ENCODE measurements around the gene ROR1. TPM values are rescaled to one million over a fixed set of nuclear protein-coding genes. Genes with fewer than 3 reads are reported as not detected.

ROR1 gene
- total RNA-seq, 1 experiment from 2014 or later = 56.3 TPM

DNA sequence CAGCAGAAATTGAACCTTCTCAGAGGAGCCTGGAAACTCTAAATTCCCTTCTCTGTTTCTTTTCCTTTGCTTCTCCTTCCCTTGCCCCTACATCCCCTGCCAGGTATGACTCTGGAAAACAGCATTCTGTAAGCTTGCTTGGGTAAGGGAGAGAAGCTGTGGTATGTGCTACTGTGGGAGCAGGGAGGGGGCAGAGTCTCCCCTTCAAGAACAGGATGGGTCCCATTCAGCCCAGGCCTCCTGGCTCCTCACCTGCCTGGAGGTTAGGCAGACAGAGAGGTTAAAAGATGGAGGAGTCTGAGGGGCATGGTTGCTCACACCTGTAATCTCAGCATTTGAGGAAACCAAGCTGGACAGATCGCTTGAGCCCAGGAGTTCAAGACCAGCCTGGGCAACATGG is 389.0 kb downstream of the ROR1 start (continued):
- TF ChIP-seq, protein P1, sequence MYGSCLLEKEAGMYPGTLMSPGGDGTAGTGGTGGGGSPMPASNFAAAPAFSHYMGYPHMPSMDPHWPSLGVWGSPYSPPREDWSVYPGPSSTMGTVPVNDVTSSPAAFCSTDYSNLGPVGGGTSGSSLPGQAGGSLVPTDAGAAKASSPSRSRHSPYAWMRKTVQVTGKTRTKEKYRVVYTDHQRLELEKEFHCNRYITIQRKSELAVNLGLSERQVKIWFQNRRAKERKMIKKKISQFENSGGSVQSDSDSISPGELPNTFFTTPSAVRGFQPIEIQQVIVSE (CRISPR knock-in tag; IDR thresholded peaks at IDR 0.05; ENCODE audit: borderline replicate concordance) = no peak
- TF ChIP-seq, protein P2, sequence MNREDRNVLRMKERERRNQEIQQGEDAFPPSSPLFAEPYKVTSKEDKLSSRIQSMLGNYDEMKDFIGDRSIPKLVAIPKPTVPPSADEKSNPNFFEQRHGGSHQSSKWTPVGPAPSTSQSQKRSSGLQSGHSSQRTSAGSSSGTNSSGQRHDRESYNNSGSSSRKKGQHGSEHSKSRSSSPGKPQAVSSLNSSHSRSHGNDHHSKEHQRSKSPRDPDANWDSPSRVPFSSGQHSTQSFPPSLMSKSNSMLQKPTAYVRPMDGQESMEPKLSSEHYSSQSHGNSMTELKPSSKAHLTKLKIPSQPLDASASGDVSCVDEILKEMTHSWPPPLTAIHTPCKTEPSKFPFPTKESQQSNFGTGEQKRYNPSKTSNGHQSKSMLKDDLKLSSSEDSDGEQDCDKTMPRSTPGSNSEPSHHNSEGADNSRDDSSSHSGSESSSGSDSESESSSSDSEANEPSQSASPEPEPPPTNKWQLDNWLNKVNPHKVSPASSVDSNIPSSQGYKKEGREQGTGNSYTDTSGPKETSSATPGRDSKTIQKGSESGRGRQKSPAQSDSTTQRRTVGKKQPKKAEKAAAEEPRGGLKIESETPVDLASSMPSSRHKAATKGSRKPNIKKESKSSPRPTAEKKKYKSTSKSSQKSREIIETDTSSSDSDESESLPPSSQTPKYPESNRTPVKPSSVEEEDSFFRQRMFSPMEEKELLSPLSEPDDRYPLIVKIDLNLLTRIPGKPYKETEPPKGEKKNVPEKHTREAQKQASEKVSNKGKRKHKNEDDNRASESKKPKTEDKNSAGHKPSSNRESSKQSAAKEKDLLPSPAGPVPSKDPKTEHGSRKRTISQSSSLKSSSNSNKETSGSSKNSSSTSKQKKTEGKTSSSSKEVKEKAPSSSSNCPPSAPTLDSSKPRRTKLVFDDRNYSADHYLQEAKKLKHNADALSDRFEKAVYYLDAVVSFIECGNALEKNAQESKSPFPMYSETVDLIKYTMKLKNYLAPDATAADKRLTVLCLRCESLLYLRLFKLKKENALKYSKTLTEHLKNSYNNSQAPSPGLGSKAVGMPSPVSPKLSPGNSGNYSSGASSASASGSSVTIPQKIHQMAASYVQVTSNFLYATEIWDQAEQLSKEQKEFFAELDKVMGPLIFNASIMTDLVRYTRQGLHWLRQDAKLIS (CRISPR knock-in tag; IDR thresholded peaks at IDR 0.05; ENCODE audit: borderline replicate concordance) = no peak

DNA sequence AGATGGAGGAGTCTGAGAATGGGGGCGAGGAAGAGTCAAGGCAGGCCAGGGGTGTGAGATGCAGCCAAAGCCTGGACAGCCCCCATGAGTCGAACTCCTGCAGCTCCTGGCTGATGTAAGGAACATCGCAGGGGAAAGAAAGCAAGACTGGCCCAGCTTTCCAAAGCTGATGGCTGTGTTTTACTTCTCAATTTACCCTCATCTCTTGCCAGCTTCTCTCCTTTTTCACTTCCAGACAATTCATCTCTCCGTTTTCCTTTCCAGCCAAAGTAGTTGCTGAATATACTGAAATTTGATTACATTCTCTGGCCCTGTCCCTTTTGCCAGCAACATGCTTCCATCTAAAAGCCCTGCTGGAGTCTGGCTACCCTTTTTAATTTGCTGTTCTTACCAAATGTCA is 389.6 kb downstream of the ROR1 start:
- peaks cover 48% of the 10 kb centered on the region for H3K36me3 Mint-ChIP-seq

DNA sequence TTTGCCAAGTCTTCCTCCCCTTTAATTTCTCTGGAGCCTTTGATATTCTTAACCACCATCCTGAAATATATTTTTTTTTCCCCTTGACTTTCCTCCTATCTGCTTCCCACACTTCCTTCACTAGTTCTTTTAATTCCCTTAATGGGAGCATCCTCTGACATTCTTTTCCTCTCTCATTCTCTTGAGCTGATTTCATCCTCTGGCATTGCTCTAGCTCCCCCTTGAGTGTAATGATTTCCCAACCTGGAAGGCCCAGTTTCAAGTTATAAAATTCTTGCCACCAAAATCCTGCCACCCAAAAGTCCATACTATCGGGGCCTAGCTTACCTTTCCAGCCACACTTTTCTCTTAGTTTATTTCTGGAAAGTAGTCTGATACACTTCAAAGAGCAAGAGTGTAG is 390.2 kb downstream of the ROR1 start:
- CTCF ChIA-PET = interaction anchor here (0.6 to 2.5 kb wide), 26 partner anchors 9 to 502 kb away, joined by 3 to 29 read pairs (median 4); no protein-coding TSS in a partner anchor
- Mint-ChIP-seq H3K36me3 (peaks cover 48% of the 10 kb centered on the region), H3K4me1 (no peaks in the 10 kb centered on the region), H3K27me3 (ENCODE audit: low read depth) (no peaks in the 10 kb centered on the region), H3K27ac (0 out of 2 replicates have a peak overlapping the region, but pooled peaks have one; percentile 1), H3K4me3 (no peak overlapping the region), H3K9me3 (peaks cover 18% of the 10 kb centered on the region)
- TF ChIP-seq KAT7 (CRISPR knock-in tag; IDR thresholded peaks at IDR 0.05; ENCODE audit: borderline replicate concordance) (no peak), MYBL2 (CRISPR knock-in tag; IDR thresholded peaks at IDR 0.05) (no peak)
- no peak for DNase-seq (ENCODE audit: low spot score)
- peak; percentile 75 for ATAC-seq
- POLR2A ChIA-PET = interaction anchor here (1.1 kb wide), 1 partner anchor 316 kb away, joined by 3 read pairs; no protein-coding TSS in a partner anchor

More for the DNA sequence above, 389.6 kb downstream of the ROR1 start:
- peak overlapping the region; percentile 1 for H3K27ac Mint-ChIP-seq
- ChIA-PET POLR2A (interaction anchor here (1.1 kb wide), 1 partner anchor 315 kb away, joined by 3 read pairs; no protein-coding TSS in a partner anchor), CTCF (interaction anchor here (0.6 to 2.5 kb wide), 26 partner anchors 8 to 501 kb away, joined by 3 to 29 read pairs (median 4); no protein-coding TSS in a partner anchor)
- H3K4me1 Mint-ChIP-seq = no peaks in the 10 kb centered on the region
- peaks cover 14% of the 10 kb centered on the region for H3K9me3 Mint-ChIP-seq
- ATAC-seq (no peak), DNase-seq (ENCODE audit: low spot score) (no peak)
- no peak overlapping the region for H3K4me3 Mint-ChIP-seq
- no peak for TF ChIP-seq TEAD1 (CRISPR knock-in tag; IDR thresholded peaks at IDR 0.05)
- no peaks in the 10 kb centered on the region for H3K27me3 Mint-ChIP-seq (ENCODE audit: low read depth)

DNA sequence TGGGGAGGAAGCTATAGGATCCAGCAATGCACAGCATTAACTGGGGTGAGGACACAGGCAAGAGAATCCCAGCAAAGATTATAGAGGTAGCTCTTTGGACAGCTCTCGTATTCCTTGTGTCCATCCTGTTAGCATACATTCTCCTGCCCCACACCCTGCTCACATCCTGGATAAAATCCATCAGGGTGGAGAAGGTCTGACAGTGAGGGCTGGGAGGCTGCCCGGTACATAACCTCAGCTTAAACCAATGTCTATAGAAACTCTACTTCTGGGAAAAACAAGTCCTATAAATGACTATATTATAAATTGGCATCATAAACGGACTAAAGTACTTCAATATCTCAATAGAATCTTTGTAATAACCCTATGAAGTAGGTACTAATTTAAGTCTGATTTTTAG is 392.8 kb downstream of the ROR1 start:
- POLR2A ChIA-PET = interaction anchor here (0.6 kb wide), 1 partner anchor 18 kb away, joined by 5 read pairs; no protein-coding TSS in a partner anchor
- H3K27me3 Mint-ChIP-seq (ENCODE audit: low read depth) = no peaks in the 10 kb centered on the region
- H3K4me1 Mint-ChIP-seq = peaks cover 16% of the 10 kb centered on the region
- H3K27ac Mint-ChIP-seq = no peak overlapping the region
- H3K9me3 Mint-ChIP-seq = peaks cover 39% of the 10 kb centered on the region
- CTCF ChIA-PET = no interaction called here
- H3K4me3 Mint-ChIP-seq = no peak overlapping the region
- no peak for ATAC-seq
- DNase-seq (ENCODE audit: low spot score) = no peak
- H3K36me3 Mint-ChIP-seq = peaks cover 52% of the 10 kb centered on the region
- TF ChIP-seq ZNF263 (CRISPR knock-in tag; IDR thresholded peaks at IDR 0.05; ENCODE audit: low read depth) = no peak
- TF ChIP-seq ZNF317 (CRISPR knock-in tag; IDR thresholded peaks at IDR 0.05; ENCODE audit: borderline replicate concordance, low read depth) = no peak
- no peak for TF ChIP-seq KAT7 (CRISPR knock-in tag; IDR thresholded peaks at IDR 0.05; ENCODE audit: borderline replicate concordance)
- TF ChIP-seq, protein P3, sequence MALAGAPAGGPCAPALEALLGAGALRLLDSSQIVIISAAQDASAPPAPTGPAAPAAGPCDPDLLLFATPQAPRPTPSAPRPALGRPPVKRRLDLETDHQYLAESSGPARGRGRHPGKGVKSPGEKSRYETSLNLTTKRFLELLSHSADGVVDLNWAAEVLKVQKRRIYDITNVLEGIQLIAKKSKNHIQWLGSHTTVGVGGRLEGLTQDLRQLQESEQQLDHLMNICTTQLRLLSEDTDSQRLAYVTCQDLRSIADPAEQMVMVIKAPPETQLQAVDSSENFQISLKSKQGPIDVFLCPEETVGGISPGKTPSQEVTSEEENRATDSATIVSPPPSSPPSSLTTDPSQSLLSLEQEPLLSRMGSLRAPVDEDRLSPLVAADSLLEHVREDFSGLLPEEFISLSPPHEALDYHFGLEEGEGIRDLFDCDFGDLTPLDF (CRISPR knock-in tag; IDR thresholded peaks at IDR 0.05) = no peak
- TF ChIP-seq, protein P4, sequence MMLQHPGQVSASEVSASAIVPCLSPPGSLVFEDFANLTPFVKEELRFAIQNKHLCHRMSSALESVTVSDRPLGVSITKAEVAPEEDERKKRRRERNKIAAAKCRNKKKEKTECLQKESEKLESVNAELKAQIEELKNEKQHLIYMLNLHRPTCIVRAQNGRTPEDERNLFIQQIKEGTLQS (CRISPR knock-in tag; conservative IDR thresholded peaks at IDR 0.05) = no peak
- TF ChIP-seq, protein P5, sequence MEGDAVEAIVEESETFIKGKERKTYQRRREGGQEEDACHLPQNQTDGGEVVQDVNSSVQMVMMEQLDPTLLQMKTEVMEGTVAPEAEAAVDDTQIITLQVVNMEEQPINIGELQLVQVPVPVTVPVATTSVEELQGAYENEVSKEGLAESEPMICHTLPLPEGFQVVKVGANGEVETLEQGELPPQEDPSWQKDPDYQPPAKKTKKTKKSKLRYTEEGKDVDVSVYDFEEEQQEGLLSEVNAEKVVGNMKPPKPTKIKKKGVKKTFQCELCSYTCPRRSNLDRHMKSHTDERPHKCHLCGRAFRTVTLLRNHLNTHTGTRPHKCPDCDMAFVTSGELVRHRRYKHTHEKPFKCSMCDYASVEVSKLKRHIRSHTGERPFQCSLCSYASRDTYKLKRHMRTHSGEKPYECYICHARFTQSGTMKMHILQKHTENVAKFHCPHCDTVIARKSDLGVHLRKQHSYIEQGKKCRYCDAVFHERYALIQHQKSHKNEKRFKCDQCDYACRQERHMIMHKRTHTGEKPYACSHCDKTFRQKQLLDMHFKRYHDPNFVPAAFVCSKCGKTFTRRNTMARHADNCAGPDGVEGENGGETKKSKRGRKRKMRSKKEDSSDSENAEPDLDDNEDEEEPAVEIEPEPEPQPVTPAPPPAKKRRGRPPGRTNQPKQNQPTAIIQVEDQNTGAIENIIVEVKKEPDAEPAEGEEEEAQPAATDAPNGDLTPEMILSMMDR (IDR thresholded peaks at IDR 0.05) = no peak
- TF ChIP-seq, protein P1 (CRISPR knock-in tag; IDR thresholded peaks at IDR 0.05; ENCODE audit: borderline replicate concordance) = no peak
- TF ChIP-seq NFATC4 (CRISPR knock-in tag; IDR thresholded peaks at IDR 0.05) = no peak
- no peak for TF ChIP-seq ZNF121 (CRISPR knock-in tag; IDR thresholded peaks at IDR 0.05)
- TF ChIP-seq, protein P6, sequence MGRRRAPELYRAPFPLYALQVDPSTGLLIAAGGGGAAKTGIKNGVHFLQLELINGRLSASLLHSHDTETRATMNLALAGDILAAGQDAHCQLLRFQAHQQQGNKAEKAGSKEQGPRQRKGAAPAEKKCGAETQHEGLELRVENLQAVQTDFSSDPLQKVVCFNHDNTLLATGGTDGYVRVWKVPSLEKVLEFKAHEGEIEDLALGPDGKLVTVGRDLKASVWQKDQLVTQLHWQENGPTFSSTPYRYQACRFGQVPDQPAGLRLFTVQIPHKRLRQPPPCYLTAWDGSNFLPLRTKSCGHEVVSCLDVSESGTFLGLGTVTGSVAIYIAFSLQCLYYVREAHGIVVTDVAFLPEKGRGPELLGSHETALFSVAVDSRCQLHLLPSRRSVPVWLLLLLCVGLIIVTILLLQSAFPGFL (CRISPR knock-in tag; IDR thresholded peaks at IDR 0.05; ENCODE audit: borderline replicate concordance) = no peak
- no peak for TF ChIP-seq NR3C1 (CRISPR knock-in tag; conservative IDR thresholded peaks at IDR 0.05; ENCODE audit: low read depth)
- TF ChIP-seq CREM (CRISPR knock-in tag; IDR thresholded peaks at IDR 0.05) = no peak
- TF ChIP-seq TEAD4 (CRISPR knock-in tag; IDR thresholded peaks at IDR 0.05) = no peak
- no peak for TF ChIP-seq ELF4 (CRISPR knock-in tag; IDR thresholded peaks at IDR 0.05; ENCODE audit: low read depth)
